Measurements from ENCODE around the gene PSD4. TPM values are rescaled to one million over a fixed set of nuclear protein-coding genes. Genes with fewer than 3 reads are reported as not detected.

PSD4 gene
- total and polyA plus RNA-seq, 2 of the 4 experiments (the other 2 are of a cell fraction): 0.36 to 0.70 TPM

DNA sequence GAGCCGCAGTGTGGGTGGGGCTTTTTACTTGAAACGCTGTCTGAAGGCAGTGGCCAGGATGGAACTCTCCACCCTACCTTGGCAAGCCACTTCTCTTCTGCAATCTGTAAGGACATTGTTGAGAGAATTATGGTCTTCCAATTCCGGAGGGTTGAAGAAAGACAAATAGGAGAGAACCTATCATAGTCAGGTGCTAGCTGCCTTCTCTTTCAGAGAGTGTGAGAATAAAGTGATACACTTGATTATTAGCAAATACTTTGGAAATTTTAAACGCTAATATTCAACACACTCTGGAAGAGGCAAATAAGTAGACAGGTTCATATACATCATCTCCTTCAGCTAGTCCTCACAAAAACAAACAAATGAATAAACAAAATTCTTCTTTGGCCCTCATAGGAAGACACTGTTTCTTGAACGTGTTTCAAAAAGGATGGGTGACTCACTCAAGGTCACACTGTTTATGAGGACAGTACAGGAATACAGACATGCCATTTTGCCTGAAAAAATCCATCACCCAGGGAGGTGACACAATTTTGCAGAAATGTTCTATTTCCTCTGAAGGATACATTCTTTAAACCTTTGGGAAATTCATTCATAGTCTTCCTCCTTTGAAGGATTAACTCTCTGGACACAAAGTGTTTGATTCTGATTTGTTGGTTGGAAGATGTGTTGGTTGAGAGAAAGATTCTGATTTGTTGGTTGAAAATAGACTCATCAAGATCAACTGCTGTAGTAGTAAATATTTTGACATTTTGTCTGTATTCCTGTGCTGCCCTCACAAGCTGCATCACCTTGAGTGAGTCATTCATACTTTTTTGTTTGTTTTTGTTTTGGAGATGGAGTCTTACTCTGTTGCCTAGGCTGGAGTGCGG, 48.6 kb upstream of the PSD4 start (continued):
- TF ChIP-seq, protein P1, sequence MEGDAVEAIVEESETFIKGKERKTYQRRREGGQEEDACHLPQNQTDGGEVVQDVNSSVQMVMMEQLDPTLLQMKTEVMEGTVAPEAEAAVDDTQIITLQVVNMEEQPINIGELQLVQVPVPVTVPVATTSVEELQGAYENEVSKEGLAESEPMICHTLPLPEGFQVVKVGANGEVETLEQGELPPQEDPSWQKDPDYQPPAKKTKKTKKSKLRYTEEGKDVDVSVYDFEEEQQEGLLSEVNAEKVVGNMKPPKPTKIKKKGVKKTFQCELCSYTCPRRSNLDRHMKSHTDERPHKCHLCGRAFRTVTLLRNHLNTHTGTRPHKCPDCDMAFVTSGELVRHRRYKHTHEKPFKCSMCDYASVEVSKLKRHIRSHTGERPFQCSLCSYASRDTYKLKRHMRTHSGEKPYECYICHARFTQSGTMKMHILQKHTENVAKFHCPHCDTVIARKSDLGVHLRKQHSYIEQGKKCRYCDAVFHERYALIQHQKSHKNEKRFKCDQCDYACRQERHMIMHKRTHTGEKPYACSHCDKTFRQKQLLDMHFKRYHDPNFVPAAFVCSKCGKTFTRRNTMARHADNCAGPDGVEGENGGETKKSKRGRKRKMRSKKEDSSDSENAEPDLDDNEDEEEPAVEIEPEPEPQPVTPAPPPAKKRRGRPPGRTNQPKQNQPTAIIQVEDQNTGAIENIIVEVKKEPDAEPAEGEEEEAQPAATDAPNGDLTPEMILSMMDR (conservative IDR thresholded peaks at IDR 0.05; ENCODE audit: low read depth, low read length): no peak
